Suprapubic skin (tissue), 4 donors: ENCODE measurements around the gene PRR7.

Experiments used
- CTCF ChIP-seq, 2 donors: fragments of 200-600 bp in 1 of 2; fragments of 450-650 bp in 1 of 2; sonication (generic) in 1 of 2; IDR thresholded peaks; one replicate each; pipeline ENCODE4 v1.5.1; 2016 to 2019; ENCODE audit warnings: antibody characterized with exemption in 2 of 2, mild to moderate bottlenecking in 1 of 2, moderate library complexity in 1 of 2
- POLR2A ChIP-seq, 2 donors: fragments of 450-650 bp; IDR thresholded peaks; one replicate each; pipeline ENCODE4 v1.6.1; 2017; ENCODE audit warnings: antibody characterized with exemption in 2 of 2, mild to moderate bottlenecking in 2 of 2, moderate library complexity in 2 of 2
- POLR2AphosphoS5 ChIP-seq, 3 donors: sonication (generic); formaldehyde crosslinking; IDR thresholded peaks; one replicate each; pipeline ENCODE4 v1.6.1; 2017; ENCODE audit warnings: antibody characterized with exemption in 3 of 3

GRCh38 chr5:177493795-177494345 lies 47.3 kb downstream of the PRR7 start:
- TF ChIP-seq CTCF (IDR thresholded peaks at IDR 0.05) (no peak), POLR2A (IDR thresholded peaks at IDR 0.05) (no peak), POLR2AphosphoS5 (IDR thresholded peaks at IDR 0.05) (no peak)
